Measurements from ENCODE around the gene PATL2.
"Not testable (repeated sequence)": the region's sequence is repeated elsewhere in the genome, so short reads cannot be mapped to it uniquely, and the experiment has no call there.

PATL2 gene

DNA sequence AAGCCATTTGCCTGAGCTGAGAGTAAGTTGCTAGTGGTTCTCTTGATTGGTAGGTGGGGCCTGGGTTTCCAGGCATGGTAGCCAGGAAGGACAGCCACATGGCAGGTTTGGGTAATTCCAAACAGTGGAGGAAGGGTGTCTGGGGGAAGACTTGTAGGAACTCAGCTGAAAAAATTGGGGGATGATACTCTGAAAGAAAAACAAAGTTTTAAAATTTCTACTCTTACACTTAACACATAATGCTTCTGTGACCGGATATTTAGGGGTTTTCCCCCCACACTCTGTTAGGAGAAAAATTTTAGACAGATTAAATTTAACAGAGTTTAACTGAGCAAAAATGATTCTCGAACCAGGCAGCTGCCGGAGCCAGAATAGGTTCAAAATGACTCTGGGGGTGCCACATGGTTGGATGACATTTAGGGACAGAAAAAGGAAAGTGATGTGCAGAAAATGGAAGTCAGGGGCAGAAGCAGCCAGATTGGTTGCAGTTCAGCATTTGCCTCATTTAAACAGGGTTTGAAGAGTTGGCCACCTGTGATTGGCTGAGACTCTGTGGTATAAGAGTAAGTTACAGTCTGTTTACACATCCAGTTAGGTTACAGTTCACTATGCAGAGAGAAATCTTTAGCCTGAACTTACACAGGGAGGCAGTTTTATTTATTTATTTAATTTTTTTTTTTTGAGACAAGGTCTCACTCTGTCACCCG, 8.3 kb upstream of the PATL2 start:
- DNase-seq (ENCODE audit: low read depth in 2 of 2): peak; percentile 50 to 55

- no peak for DNase-seq (ENCODE audit: low read depth in 2 of 2)
These were observed 7.8 kb upstream of the PATL2 start for GRCh38 chr15:44718927-44719292.

GRCh38 chr15:44718180-44718926, 7.2 kb upstream of the PATL2 start:
- no peak for DNase-seq (ENCODE audit: low read depth in 2 of 2)

DNA sequence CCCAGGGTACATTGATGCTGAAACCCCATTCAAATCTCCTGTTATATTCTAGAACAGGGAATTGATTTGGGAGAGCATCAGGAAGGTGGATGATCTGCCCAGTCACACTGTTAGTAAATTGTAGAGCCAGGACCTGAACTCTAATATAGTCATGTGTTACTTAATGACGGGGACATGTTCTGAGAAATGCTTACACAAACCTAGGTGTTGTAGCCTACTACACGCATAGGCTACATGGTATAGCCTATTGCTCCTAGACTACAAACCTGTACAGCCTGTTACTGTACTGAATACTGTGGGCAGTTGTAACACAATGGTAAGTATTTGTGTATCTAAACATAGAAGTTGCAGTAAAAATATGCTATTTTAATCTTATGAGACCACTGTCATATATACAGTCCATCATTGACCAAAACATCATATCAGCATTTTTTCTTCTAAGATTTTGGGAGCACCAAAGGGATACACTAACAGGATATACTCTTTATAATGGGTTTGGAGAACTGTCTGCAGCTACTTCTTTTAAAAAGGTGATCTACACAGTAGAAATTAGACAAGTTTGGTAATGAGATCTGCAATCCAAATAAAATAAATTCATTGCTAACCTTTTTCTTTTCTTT, 6.0 kb upstream of the PATL2 start:
- DNase-seq (ENCODE audit: low read depth in 2 of 2): no peak

DNA sequence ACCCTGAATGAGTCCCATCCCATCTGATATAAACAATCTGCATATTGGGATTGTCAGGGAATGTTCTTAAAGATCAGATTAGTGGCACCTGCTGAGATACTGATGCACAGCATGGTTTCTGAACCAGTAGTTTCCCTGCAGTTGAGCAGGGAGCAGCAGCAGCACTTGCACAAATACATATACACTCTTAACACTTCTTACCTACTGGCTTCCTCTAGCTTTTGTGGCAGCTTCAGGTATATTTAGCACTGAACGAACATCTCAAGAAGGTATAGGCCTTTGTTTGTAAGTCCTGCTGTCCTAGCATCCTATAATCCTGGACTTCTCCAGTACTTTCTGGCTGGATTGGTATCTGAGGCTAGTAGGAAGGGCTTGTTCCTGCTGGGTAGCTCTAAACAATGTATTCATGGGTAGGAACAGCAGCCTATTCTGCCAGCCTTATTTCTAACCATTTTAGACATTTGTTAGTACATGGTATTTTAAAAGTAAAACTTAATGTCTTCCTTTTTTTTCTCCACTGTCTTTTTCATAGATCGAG, 4.7 kb upstream of the PATL2 start:
- no peak for DNase-seq (ENCODE audit: low read depth in 2 of 2)

DNA sequence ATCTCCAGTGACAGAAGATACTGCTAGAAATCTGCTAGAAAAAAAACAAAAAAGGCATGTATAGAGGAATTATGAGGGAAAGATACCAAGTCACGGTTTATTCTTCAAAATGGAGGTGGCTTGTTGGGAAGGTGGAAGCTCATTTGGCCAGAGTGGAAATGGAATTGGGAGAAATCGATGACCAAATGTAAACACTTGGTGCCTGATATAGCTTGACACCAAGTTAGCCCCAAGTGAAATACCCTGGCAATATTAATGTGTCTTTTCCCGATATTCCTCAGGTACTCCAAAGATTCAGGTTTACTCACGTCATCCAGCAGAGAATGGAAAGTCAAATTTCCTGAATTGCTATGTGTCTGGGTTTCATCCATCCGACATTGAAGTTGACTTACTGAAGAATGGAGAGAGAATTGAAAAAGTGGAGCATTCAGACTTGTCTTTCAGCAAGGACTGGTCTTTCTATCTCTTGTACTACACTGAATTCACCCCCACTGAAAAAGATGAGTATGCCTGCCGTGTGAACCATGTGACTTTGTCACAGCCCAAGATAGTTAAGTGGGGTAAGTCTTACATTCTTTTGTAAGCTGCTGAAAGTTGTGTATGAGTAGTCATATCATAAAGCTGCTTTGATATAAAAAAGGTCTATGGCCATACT, 4.1 kb upstream of the PATL2 start:
- no peak for DNase-seq (ENCODE audit: low read depth in 2 of 2)

GRCh38 chr15:44713006-44713966, 2.2 kb upstream of the PATL2 start:
- no peak for DNase-seq (ENCODE audit: low read depth in 2 of 2)

DNA sequence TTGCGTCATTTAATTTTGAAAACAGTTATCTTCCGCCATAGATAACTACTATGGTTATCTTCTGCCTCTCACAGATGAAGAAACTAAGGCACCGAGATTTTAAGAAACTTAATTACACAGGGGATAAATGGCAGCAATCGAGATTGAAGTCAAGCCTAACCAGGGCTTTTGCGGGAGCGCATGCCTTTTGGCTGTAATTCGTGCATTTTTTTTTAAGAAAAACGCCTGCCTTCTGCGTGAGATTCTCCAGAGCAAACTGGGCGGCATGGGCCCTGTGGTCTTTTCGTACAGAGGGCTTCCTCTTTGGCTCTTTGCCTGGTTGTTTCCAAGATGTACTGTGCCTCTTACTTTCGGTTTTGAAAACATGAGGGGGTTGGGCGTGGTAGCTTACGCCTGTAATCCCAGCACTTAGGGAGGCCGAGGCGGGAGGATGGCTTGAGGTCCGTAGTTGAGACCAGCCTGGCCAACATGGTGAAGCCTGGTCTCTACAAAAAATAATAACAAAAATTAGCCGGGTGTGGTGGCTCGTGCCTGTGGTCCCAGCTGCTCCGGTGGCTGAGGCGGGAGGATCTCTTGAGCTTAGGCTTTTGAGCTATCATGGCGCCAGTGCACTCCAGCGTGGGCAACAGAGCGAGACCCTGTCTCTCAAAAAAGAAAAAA, 1.4 kb upstream of the PATL2 start:
- peak in 1 of 2 experiments; percentile 60 for DNase-seq (ENCODE audit: low read depth in 2 of 2)

DNA sequence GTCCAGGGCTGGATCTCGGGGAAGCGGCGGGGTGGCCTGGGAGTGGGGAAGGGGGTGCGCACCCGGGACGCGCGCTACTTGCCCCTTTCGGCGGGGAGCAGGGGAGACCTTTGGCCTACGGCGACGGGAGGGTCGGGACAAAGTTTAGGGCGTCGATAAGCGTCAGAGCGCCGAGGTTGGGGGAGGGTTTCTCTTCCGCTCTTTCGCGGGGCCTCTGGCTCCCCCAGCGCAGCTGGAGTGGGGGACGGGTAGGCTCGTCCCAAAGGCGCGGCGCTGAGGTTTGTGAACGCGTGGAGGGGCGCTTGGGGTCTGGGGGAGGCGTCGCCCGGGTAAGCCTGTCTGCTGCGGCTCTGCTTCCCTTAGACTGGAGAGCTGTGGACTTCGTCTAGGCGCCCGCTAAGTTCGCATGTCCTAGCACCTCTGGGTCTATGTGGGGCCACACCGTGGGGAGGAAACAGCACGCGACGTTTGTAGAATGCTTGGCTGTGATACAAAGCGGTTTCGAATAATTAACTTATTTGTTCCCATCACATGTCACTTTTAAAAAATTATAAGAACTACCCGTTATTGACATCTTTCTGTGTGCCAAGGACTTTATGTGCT, 721 bp upstream of the PATL2 start:
- peak; percentile 36 to 52 for DNase-seq (ENCODE audit: low read depth in 2 of 2)

DNA sequence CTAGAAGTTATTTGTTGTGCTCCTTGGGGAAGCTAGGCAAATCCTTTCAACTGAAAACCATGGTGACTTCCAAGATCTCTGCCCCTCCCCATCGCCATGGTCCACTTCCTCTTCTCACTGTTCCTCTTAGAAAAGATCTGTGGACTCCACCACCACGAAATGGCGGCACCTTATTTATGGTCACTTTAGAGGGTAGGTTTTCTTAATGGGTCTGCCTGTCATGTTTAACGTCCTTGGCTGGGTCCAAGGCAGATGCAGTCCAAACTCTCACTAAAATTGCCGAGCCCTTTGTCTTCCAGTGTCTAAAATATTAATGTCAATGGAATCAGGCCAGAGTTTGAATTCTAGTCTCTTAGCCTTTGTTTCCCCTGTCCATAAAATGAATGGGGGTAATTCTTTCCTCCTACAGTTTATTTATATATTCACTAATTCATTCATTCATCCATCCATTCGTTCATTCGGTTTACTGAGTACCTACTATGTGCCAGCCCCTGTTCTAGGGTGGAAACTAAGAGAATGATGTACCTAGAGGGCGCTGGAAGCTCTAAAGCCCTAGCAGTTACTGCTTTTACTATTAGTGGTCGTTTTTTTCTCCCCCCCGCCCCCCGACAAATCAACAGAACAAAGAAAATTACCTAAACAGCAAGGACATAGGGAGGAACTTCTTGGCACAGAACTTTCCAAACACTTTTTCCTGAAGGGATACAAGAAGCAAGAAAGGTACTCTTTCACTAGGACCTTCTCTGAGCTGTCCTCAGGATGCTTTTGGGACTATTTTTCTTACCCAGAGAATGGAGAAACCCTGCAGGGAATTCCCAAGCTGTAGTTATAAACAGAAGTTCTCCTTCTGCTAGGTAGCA, 657 bp downstream of the PATL2 start:
- DNase-seq (ENCODE audit: low read depth in 2 of 2): no peak

DNA sequence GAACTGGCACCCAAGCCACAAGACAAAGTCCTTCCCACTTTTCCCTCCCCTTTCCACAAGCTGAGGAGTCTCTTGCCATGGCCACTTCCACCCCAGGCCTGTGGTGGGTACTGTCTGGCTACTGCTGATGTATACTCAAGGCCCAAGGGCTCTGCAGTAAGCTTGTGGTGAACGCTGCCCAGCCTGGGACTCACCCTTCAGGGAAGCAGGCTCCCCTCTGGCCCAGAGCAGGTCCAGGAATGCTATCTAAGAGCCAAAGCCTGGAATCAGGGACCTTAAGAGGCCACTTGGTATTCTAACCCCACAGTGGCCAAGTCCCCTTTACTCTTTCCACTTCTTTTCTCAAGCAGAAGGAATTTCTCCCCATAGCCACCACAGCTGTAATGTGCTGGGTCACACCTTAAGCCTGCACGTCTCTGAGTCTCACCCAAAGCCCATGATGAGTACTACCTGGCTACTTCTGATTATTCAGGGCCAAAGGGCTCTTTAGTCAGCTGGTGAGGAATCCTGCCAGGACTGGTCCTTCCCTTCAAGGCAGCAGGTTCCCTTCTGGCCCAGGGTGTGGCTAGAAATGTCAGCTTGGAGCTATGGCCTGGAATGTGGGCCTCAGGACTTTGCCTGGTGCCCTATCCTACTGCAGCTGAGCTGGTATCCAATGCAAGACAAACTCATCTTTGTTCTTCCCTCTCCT, 4.0 kb downstream of the PATL2 start:
- DNase-seq (ENCODE audit: low read depth in 2 of 2): no peak

- no peak for DNase-seq (ENCODE audit: low read depth in 2 of 2)
These were observed 4.7 kb downstream of the PATL2 start for GRCh38 chr15:44706401-44706800.

GRCh38 chr15:44705986-44706385, 5.1 kb downstream of the PATL2 start:
- DNase-seq (ENCODE audit: low read depth in 2 of 2): no peak

- DNase-seq (ENCODE audit: low read depth in 2 of 2): not testable (repeated sequence)
These were observed 10.4 kb downstream of the PATL2 start for GRCh38 chr15:44700676-44701075.

DNA sequence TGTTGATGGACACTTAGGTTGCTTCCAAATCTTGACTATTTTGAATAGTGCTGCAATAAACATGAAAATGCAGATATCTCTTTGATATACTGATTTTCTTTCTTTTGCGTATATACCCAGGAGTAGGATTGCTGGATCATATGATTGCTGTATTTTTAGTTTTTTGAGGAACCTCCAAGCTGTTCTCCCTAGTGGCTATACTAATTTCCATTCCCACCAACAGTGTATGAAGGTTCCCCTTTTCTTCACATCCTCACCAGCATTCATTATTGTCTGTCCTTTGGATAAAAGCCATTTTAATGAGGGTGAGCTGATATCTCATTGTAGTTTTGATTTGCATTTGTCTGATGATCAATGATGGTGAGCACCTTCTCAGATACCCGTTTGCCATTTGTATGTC, 12.5 kb downstream of the PATL2 start:
- DNase-seq (ENCODE audit: low read depth in 2 of 2): no peak

DNA sequence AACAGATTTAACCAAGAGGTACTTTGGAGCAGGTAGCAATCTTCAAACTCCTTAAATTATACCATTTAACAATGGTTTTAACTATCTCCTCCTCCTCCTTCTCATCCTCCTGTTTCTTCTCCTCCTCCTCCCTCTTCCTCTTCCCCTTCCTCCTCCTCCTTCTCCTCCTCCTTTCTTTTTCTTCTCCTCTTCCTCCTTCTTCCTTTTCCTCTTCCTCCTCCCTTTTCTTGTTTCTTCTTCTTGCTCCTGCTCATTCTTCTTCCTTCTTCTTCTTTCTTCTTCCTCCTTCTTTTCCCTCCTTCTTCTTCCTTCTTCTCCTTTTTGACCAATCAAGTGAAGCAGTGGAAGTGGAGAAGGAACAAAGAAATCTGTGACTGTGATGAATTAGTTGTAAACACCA, 14.1 kb downstream of the PATL2 start:
- no peak for DNase-seq (ENCODE audit: low read depth in 2 of 2)

DNA sequence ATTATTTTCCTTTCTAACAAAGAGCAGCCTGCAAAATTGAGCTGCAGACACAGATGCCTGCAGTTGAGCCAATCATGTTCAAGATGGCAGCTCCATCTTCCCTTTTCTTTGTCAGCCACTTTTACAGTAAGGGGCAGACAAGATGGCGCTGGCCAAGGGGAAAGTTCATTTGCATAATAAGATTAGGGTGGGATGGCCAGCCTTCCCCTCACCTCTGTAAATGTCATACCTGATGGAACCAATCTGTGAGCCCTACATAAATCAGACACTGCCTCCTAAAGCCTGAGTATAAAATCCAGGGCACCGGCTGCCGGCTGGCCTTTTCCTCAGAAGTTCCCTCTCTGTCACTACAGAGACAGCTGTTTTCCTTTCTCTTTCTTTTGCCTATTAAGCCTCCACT, 15.8 kb downstream of the PATL2 start:
- no peak for DNase-seq (ENCODE audit: low read depth in 2 of 2)

GRCh38 chr15:44694416-44694815, 16.7 kb downstream of the PATL2 start:
- no peak for DNase-seq (ENCODE audit: low read depth in 2 of 2)

- DNase-seq (ENCODE audit: low read depth in 2 of 2): no peak
These were observed 18.5 kb downstream of the PATL2 start for GRCh38 chr15:44692659-44693058.
